Mesothelial cell of epicardium (in vitro differentiated cells): ENCODE data around the gene HLA-A. TPM values are rescaled to one million over a fixed set of nuclear protein-coding genes. Genes with fewer than 3 reads are reported as not detected.

Source experiments
- DNase-seq, 2 experiments: peaks; one replicate each; pipeline ENCODE4 v3.0.0; 2021; ENCODE audit warnings: low spot score in 2 of 2; ENCODE audit not compliant: unreplicated experiment in 2 of 2
- H3K27ac Mint-ChIP-seq: 2 replicates; pipeline ENCODE4 v1.8.0; 2021; ENCODE audit warnings: mixed read lengths
- H3K27me3 Mint-ChIP-seq: 2 replicates; pipeline ENCODE4 v1.8.0; 2021; ENCODE audit warnings: low read depth, mixed read lengths
- H3K36me3 Mint-ChIP-seq: 2 replicates; pipeline ENCODE4 v1.8.0; 2021; ENCODE audit warnings: mixed read lengths
- H3K4me1 Mint-ChIP-seq: 2 replicates; pipeline ENCODE4 v1.8.0; 2021; ENCODE audit warnings: mixed read lengths
- H3K4me3 Mint-ChIP-seq: 2 replicates; pipeline ENCODE4 v1.8.0; 2021; ENCODE audit warnings: mild to moderate bottlenecking, moderate library complexity, mixed read lengths
- H3K9me3 Mint-ChIP-seq: 2 replicates; pipeline ENCODE4 v1.8.0; 2021; ENCODE audit warnings: mixed read lengths
- CTCF ChIP-seq: fragments of 200-600 bp; sonication (generic); IDR thresholded peaks from one replicate; pipeline ENCODE4 v1.5.0; 2021; ENCODE audit warnings: antibody characterized with exemption; ENCODE audit not compliant: unreplicated experiment
- total RNA-seq: library from RNA; stranded (reverse); gene quantifications from 3 replicates; pipeline ENCODE4 v1.2.1, GENCODE V29; 2021

Gene HLA-A
- total RNA-seq, 1 donor from 2014 or later, result 115 TPM

GRCh38 chr6:29945281-29945820 lies 3.0 kb downstream of the HLA-A start:
- Mint-ChIP-seq H3K36me3 (peaks cover 23% of the 10 kb centered on the region), H3K4me3 (no peak overlapping the region), H3K27me3 (peaks cover 13% of the 10 kb centered on the region), H3K4me1 (peaks cover 16% of the 10 kb centered on the region), H3K27ac (no peak overlapping the region), H3K9me3 (no peaks in the 10 kb centered on the region)
- no peak for TF ChIP-seq CTCF
- DNase-seq, result no peak

GRCh38 chr6:29946223-29947076 lies 4.1 kb downstream of the HLA-A start:
- TF ChIP-seq CTCF, result no peak
- H3K4me1 Mint-ChIP-seq, result peaks cover 15% of the 10 kb centered on the region
- H3K36me3 Mint-ChIP-seq, result peaks cover 23% of the 10 kb centered on the region
- H3K27ac Mint-ChIP-seq, result no peak overlapping the region
- H3K27me3 Mint-ChIP-seq, result peaks cover 11% of the 10 kb centered on the region
- no peaks in the 10 kb centered on the region for H3K9me3 Mint-ChIP-seq
- DNase-seq, result no peak
- H3K4me3 Mint-ChIP-seq, result no peak overlapping the region

- H3K4me3 Mint-ChIP-seq, result no peak overlapping the region
- no peak overlapping the region for H3K27ac Mint-ChIP-seq
- no peak for TF ChIP-seq CTCF
- peaks cover 10% of the 10 kb centered on the region for H3K4me1 Mint-ChIP-seq
- no peaks in the 10 kb centered on the region for H3K9me3 Mint-ChIP-seq
- H3K27me3 Mint-ChIP-seq, result peaks cover 9% of the 10 kb centered on the region
- no peak for DNase-seq
- H3K36me3 Mint-ChIP-seq, result peaks cover 23% of the 10 kb centered on the region
Observed at GRCh38 chr6:29947077-29947980, 5.0 kb downstream of the HLA-A start.

GRCh38 chr6:29948277-29948676 lies 5.9 kb downstream of the HLA-A start:
- Mint-ChIP-seq H3K27ac (no peak overlapping the region), H3K27me3 (peaks cover 9% of the 10 kb centered on the region), H3K36me3 (peaks cover 20% of the 10 kb centered on the region), H3K9me3 (no peaks in the 10 kb centered on the region), H3K4me1 (peaks cover 8% of the 10 kb centered on the region), H3K4me3 (no peak overlapping the region)
- no peak for DNase-seq
- TF ChIP-seq CTCF, result no peak

GRCh38 chr6:29949934-29950333 lies 7.6 kb downstream of the HLA-A start:
- Mint-ChIP-seq H3K9me3 (no peaks in the 10 kb centered on the region), H3K27me3 (peaks cover 5% of the 10 kb centered on the region), H3K27ac (no peak overlapping the region), H3K36me3 (peaks cover 9% of the 10 kb centered on the region), H3K4me3 (no peak overlapping the region), H3K4me1 (peaks cover 6% of the 10 kb centered on the region)
- TF ChIP-seq CTCF, result no peak
- no peak for DNase-seq
